ENCODE data around the gene LRSAM1.

The LRSAM1 gene

DNA sequence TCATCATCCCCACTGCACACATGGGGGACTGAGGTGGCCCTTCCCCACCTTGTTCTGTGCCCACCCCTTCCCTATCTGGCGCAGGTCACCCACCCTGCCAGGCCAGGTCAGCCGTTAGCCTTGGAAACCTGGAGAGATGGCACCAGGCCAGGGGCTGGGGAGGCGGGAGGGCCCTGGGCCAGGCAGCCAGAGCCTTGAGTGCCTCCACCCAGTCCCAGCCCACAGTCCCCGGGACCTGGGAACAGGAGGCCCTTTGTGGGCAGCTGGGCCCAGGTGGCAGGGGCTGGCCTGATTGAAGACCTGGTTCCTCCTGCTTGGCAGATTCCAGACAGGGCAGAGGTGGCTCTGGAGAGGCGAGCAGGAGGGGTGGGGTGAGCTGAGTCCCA lies 70.6 kb downstream of the LRSAM1 start:
- no peak for TF ChIP-seq SIN3A (IDR thresholded peaks at IDR 0.05; ENCODE audit: borderline replicate concordance, insufficient read depth, low read length)
- no peak for TF ChIP-seq POLR2AphosphoS5 (IDR thresholded peaks at IDR 0.05; ENCODE audit: low read depth, low read length)

DNA sequence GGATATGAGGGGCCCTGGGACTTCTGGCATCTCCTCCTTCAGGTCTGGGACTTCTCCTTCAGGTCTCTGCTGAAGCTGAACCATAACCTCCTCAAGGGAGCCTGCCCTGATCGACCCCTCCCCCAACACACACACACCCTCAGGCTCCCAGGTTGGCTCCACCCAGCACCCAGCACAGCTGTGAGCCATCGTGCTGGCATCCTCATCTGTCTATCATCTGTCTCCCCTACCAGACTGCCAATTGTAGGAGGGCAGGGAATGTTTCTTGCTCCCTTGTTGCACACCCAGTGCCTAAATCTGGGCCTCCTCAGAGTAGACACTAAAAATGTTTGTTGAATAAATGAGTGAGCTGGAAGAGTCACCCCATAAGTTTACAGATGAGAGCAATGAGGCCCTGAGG lies 71.4 kb downstream of the LRSAM1 start:
- TF ChIP-seq POLR2AphosphoS5 (IDR thresholded peaks at IDR 0.05; ENCODE audit: low read depth, low read length) (no peak), SIN3A (IDR thresholded peaks at IDR 0.05; ENCODE audit: borderline replicate concordance, insufficient read depth, low read length) (no peak), TAF1 (IDR thresholded peaks at IDR 0.05; ENCODE audit: borderline replicate concordance, insufficient read depth, low read length) (no peak), FOXP2 (optimal IDR thresholded peaks at IDR 0.05; ENCODE audit: borderline replicate concordance, extremely low read depth, extremely low read length, insufficient read depth) (no peak)
- TF ChIP-seq, protein P1, sequence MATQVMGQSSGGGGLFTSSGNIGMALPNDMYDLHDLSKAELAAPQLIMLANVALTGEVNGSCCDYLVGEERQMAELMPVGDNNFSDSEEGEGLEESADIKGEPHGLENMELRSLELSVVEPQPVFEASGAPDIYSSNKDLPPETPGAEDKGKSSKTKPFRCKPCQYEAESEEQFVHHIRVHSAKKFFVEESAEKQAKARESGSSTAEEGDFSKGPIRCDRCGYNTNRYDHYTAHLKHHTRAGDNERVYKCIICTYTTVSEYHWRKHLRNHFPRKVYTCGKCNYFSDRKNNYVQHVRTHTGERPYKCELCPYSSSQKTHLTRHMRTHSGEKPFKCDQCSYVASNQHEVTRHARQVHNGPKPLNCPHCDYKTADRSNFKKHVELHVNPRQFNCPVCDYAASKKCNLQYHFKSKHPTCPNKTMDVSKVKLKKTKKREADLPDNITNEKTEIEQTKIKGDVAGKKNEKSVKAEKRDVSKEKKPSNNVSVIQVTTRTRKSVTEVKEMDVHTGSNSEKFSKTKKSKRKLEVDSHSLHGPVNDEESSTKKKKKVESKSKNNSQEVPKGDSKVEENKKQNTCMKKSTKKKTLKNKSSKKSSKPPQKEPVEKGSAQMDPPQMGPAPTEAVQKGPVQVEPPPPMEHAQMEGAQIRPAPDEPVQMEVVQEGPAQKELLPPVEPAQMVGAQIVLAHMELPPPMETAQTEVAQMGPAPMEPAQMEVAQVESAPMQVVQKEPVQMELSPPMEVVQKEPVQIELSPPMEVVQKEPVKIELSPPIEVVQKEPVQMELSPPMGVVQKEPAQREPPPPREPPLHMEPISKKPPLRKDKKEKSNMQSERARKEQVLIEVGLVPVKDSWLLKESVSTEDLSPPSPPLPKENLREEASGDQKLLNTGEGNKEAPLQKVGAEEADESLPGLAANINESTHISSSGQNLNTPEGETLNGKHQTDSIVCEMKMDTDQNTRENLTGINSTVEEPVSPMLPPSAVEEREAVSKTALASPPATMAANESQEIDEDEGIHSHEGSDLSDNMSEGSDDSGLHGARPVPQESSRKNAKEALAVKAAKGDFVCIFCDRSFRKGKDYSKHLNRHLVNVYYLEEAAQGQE (IDR thresholded peaks at IDR 0.05; ENCODE audit: insufficient read depth in 1 of 2, low read depth in 2 of 2, low read length in 2 of 2): no peak

DNA sequence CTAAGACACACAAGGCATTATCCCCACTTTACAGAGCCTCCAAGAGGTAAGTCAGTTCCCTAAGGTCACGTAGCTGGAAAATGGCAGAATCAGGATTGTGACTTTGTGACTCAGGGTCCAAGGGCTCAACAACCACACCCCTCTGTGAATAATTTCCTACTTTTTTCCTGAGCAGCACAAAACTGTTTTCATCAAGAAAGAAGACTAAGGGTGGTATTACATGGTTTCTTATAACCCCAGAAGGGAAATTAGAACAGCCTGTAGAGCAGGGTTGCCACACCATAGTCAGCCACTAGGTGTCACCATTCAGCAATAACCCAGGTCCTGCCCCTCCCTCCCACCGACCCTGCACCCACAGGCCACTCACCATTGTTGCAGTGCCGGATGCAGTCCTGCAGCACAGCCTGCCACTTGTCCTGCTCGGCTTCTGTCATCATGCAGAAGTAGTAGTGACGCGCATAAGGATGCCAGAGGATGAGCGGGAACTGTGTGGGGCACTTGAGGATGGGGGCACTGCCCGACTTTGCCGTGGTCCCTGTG lies 72.1 kb downstream of the LRSAM1 start:
- TF ChIP-seq TAF1 (IDR thresholded peaks at IDR 0.05; ENCODE audit: borderline replicate concordance, insufficient read depth, low read length) (no peak), FOXP2 (optimal IDR thresholded peaks at IDR 0.05; ENCODE audit: borderline replicate concordance, extremely low read depth, extremely low read length, insufficient read depth) (no peak), POLR2AphosphoS5 (IDR thresholded peaks at IDR 0.05; ENCODE audit: low read depth, low read length) (no peak), SIN3A (IDR thresholded peaks at IDR 0.05; ENCODE audit: borderline replicate concordance, insufficient read depth, low read length) (no peak)
- TF ChIP-seq, protein P1 (IDR thresholded peaks at IDR 0.05; ENCODE audit: insufficient read depth in 1 of 2, low read depth in 2 of 2, low read length in 2 of 2): no peak

DNA sequence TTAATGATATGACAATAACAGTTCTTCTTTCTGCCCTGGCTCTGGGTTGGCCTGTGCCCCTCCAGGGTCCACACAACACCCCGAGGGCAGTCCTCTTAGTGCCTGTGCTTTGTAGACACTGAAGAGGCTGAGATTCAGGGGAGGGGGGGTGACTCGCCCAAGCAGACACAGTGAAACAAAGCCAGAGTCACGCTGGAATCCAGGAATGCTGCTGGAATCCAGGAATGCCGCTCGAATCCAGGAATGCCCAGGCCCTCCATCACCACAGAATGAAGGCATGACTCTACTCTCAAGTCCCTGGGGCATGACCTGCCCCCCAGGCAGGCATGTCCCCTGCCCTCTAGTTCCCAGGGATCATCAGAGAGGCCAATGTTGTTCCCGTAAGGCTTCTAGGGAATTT lies 73.1 kb downstream of the LRSAM1 start:
- TF ChIP-seq FOXP2 (optimal IDR thresholded peaks at IDR 0.05; ENCODE audit: borderline replicate concordance, extremely low read depth, extremely low read length, insufficient read depth): no peak
- no peak for TF ChIP-seq POLR2AphosphoS5 (IDR thresholded peaks at IDR 0.05; ENCODE audit: low read depth, low read length)
- no peak for TF ChIP-seq TAF1 (IDR thresholded peaks at IDR 0.05; ENCODE audit: borderline replicate concordance, insufficient read depth, low read length)
- TF ChIP-seq, protein P1 (IDR thresholded peaks at IDR 0.05; ENCODE audit: insufficient read depth in 1 of 2, low read depth in 2 of 2, low read length in 2 of 2): no peak
- TF ChIP-seq SIN3A (IDR thresholded peaks at IDR 0.05; ENCODE audit: borderline replicate concordance, insufficient read depth, low read length): no peak

DNA sequence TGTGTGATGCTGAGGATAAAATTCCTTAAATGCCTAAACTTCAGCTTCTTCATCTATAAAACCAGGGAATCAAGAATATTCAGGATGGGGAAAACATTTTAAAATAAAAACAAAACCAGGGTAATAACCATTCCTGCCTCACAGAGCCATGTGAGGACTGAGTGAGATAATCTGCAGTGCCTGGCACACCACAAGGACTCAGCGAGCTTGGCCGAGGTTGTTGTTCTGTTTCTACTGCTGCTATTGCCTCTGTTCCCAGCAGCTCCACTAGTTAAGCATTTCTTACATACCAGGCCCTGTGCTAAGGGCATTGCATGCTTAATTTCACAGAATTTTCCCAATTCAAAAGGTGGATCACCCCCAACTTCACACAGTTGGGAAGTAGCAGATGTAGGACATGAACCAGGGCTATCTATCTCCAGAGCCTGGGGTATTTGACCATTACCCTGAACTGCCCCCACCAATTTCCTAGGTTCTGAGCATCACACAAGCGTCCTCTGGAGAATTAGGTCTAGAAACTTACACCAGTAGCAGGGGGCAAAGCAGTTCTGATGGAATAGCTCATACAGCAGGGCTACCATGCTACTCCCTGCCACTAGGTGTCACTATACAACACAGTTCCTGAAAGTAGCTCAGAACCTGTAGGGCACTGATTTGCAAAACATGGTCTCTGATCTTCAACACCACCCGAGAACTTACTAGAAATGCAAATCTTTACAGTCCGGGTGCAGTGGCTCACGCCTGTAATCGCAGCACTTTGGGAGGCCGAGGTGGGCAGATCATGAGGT lies 74.3 kb downstream of the LRSAM1 start:
- TF ChIP-seq, protein P1 (IDR thresholded peaks at IDR 0.05; ENCODE audit: insufficient read depth in 1 of 2, low read depth in 2 of 2, low read length in 2 of 2): no peak
- TF ChIP-seq SIN3A (IDR thresholded peaks at IDR 0.05; ENCODE audit: borderline replicate concordance, insufficient read depth, low read length) (no peak), FOXP2 (optimal IDR thresholded peaks at IDR 0.05; ENCODE audit: borderline replicate concordance, extremely low read depth, extremely low read length, insufficient read depth) (no peak), TAF1 (IDR thresholded peaks at IDR 0.05; ENCODE audit: borderline replicate concordance, insufficient read depth, low read length) (no peak), POLR2AphosphoS5 (IDR thresholded peaks at IDR 0.05; ENCODE audit: low read depth, low read length) (no peak)
